Stimulated activated CD8-positive, alpha-beta memory T cell treated with anti-CD3 and anti-CD28 coated beads, Interleukin-7, amount 100 ng/mL, for 24 hours (primary cell): ENCODE measurements around the gene NOG.

ENCODE experiments used
- DNase-seq: peaks from one replicate; pipeline ENCODE4 v3.0.0-alpha.2; 2020; ENCODE audit warnings: low read depth

NOG gene

GRCh38 chr17:56596691-56597494 is 3.4 kb downstream of the NOG start:
- no peak for DNase-seq

DNA sequence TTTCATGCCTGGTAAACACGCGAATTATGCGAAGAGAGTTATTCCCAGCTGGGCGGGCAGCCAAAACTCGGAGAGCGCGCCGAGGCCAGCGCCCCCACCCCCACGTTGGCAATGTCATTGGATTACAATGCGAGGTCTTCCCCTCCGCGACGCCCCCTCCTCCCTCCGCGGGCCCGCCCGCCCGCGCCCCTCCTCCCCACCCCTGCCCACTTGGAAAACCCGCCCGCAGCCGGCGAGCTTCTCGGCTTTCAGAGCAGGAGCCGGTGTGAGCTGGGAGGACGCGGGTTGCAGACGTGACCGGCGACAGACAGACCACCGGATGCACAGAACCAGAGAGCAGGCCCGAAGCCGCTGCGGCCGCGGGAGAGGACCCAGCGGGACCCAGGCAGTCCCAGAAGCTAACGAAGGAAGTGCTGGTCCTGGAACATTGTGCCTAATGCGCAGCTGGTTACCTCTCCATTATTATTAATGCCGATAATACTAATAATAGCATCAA is 4.0 kb downstream of the NOG start:
- DNase-seq = no peak

- no peak for DNase-seq
Measured at GRCh38 chr17:56598466-56598865, 5.0 kb downstream of the NOG start.

DNA sequence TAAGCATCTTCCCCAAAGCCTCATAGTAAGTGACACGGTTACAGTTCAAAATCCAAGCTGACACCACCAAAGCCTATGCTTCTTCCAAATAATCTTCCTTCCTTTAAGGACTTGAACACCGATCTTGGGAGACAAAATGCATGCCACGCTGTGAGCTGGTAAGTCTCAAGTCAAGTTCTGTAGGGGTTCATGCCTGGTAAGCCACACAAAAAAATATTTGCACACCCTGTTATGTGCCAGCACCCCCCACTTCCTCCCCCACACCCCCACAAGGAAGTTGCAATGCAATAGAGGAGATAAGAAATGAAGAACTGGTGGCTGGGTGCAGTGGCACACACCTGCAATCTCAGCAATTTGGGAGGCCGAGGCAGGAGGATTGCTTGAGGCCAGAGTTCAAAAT is 5.6 kb downstream of the NOG start:
- no peak for DNase-seq

DNA sequence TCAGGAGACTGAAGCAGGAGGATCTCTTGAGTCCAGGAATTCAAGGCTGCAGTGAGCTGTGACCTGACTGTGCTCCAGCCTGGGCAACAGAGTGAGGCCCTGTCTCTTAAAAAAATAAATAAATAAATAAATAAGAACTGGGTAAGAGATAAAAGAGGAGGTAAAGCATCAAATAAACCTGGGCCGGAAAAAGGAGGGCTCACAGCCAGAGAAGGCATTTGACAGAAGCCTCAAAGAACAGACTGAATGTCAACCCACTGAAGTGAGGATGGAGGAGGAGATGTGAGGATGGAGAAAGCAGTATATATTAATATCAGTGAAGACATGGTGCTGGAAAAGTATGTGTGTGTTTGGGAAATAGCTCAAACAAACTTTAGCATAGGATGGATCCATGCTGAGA is 6.1 kb downstream of the NOG start:
- DNase-seq = no peak

DNA sequence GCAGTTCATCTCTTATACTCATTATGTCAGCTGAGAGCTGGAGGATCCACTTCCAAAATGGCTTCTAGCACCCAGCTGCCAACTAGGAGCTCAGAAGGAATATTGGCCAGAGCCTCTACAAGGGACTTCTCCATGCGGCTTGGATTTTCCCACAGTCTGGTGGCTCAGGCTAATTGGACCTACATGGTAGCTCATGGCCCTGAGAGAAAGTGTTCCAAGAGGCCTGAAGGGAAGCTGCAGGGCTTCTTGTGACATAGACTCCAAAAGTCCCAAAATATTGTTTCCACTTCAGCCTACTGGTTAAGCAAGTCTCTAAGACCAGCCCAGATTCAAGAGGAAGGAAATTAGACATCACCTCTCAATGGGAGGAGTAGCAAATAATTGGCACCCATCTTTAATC is 6.8 kb downstream of the NOG start:
- DNase-seq = no peak

DNA sequence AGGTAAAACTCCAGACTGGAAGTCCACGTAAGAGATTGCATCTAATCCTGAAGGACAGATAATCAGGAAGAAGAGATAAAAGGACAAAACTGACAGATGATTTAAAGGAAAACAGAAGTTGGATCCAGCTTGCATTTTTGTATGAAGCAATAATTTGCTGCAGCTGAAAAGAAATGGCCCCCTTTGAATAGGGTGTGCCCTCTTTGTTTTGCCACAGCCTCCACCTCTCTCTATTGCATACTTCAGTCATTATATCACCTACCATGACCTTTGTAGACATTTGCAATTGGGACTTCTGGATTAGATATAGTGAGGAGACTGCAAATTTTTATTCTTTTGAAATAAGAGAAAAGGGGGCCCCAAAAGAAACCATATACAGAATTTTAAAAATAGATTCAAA is 8.1 kb downstream of the NOG start:
- no peak for DNase-seq

DNA sequence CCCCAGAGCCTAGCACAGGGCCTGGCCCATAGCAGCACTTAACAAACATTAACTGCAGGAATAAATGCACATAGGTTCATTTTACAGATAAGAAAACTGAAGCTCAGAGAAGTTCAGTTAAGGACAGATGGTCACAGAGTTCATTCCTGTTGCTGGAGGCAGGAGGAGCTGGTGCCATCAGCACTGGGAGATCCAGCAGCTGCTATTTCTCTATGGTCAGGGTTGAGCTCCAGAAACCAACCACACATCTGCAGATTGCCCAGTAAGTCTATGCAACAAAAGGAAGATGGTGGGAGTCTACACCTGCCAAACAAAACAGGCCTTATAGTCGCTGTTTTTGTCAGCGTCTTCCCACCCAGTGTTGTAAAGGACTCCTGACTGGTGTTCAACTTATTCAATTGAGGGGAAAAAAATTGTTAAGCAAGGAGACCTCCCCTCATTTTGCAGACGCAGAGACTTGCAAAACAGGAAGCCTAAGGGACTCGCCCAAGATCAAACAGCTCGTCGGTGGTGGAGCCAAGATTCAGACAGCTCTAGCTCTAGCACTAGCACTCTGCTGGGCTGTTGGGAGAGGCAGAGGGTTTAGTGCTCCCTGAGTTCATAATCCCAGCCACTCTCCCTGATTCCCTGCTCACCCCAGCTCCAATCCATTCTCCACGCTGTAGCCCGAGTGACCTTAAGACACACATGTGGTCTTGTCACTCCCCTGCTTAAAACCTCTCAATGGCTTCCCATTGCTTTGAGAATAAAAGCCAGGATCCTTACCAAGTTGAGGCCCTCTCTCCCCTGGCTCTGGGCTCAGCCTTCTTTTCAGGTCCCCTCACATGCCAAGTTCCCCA is 9.0 kb downstream of the NOG start:
- DNase-seq = no peak

DNA sequence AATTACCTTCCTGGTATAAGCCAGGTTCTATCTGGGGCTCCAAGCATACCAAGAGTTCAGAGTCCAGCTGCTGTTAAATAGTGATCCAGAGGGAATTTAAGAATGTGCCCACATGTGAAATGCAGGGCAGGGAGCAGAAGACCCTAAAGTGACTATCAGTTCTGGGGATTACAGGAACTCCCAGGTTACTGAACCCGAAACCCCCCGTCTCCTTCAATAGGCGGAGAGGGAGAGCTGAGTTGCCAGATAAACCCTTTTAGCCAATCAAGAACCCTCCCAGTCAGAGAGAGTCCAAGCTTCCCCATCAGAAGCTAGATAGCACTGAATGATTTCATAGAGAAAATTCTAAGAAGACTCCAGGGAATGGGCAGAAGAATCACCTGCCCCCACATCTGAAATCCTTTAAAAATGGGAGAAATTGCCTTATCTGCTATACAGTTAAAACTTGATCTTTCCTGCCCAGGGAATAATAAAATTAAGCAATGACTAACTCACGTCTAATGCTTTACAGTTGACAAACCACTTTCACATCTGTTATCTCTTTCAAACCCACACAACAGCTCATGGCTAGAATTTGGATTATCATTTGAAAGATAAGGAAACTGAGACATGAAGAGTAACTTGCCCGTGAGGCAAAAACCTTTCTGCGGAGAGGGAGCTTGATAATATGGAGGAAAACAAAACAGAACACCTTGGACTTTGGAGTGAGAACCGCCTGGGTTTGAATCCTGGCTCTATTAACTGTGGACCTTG is 10.2 kb downstream of the NOG start:
- DNase-seq = no peak

GRCh38 chr17:56604691-56605290 is 11.3 kb downstream of the NOG start:
- no peak for DNase-seq

- no peak for DNase-seq
Measured at GRCh38 chr17:56608944-56609343, 15.4 kb downstream of the NOG start.

GRCh38 chr17:56610321-56610720 is 16.8 kb downstream of the NOG start:
- DNase-seq = no peak

- no peak for DNase-seq
Measured at GRCh38 chr17:56613131-56613530, 19.6 kb downstream of the NOG start.

DNA sequence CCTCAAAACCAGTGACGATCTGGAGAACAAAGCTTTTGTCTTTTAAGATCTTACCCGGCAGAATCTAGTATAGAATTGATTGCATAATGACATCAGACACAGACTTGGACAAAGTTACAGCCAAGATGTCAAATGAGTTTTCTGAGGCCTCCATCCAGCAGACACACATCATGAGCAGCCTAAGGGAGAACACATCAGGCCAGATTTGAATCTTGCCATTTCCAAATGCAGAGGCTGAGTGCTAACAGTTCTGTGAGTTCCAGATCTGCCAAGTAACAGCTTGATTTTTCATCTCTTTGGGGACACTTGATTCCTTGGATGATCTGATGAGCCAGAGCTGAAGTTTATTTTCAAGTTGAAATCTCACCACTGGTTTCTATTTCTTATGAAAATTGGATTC is 21.0 kb downstream of the NOG start:
- DNase-seq = no peak

- DNase-seq = no peak
Measured at GRCh38 chr17:56616239-56616638, 22.7 kb downstream of the NOG start.

GRCh38 chr17:56623383-56623782 is 29.9 kb downstream of the NOG start:
- DNase-seq = no peak

DNA sequence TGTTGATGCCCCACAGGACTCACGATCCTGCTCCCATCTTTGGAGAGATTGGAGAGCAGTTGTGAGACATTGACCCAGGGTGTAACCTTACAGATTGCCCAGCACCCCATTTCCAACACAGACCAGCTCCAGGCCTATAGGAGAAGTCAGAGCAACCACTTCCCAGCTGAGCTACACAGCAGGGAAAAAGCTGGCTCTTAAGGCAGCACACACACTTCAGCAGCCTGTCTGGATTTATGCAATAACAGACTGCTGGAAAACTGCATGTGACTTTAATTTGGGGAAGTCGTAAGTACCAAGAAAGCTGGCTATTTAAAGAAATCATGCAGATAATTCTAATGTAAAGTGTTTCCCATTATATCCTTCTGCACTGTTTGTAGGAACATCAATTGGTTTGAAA is 30.8 kb downstream of the NOG start:
- no peak for DNase-seq

GRCh38 chr17:56624912-56625311 is 31.4 kb downstream of the NOG start:
- no peak for DNase-seq

DNA sequence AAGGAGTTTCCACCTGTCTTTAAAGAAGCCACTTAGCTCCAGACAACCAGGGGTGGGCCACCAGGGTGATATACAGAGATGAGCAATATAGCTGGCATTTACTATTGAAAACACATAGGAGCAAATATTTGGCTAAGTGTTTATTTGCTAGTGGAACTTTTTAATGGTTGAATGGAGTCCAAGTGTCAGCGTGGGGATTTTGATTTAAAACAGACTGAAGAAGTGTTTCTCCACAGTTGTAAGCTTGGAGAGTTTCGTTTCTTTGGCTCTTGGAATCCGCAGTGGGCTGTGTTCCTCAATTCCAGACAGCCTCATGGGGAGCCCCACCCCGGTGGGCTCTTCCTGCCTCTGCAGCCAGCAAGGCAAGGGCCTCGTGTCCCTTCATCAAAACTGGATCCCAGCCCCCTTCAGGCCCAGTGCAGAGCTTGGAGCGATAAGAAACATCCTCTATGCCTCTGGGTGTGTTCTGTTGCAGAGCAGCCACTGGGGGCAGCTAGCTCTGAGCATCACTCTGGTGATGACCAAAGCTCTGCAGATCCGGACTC is 36.1 kb downstream of the NOG start:
- DNase-seq = no peak

- DNase-seq = no peak
Measured at GRCh38 chr17:56630202-56630601, 36.7 kb downstream of the NOG start.

- no peak for DNase-seq
Measured at GRCh38 chr17:56633681-56634080, 40.2 kb downstream of the NOG start.

DNA sequence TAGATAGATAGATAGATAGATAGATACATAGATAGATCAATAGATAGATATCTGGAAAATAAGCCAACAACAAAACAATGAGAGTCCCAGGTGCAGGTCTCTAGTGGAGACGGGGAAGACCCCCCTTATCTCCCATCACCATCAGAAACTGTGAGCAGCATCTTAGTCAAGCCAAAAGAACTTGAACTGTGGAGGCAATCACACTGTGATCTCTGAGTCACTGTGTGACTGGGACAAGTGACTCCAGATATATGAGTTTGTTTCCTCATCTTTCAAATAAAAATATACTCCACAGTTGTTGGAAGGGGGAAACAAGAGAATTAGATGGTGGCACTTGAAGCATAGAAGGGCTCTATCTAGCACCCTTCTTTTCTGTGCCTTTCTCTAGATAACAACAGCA is 42.1 kb downstream of the NOG start:
- DNase-seq = no peak
